HG02884 (cell line): Measurements from ENCODE around the gene GPR55.
"Not testable (repeated sequence)": the region's sequence is repeated elsewhere in the genome, so short reads cannot be mapped to it uniquely, and the experiment has no call there.

ENCODE experiments used
- ATAC-seq: cut with Tn5 transposase; IDR thresholded peaks from one replicate; pipeline ENCODE4 v1.9.1; 2021; ENCODE audit warnings: mild to moderate bottlenecking, moderate library complexity; ENCODE audit not compliant: unreplicated experiment

Gene GPR55, protein sequence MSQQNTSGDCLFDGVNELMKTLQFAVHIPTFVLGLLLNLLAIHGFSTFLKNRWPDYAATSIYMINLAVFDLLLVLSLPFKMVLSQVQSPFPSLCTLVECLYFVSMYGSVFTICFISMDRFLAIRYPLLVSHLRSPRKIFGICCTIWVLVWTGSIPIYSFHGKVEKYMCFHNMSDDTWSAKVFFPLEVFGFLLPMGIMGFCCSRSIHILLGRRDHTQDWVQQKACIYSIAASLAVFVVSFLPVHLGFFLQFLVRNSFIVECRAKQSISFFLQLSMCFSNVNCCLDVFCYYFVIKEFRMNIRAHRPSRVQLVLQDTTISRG

DNA sequence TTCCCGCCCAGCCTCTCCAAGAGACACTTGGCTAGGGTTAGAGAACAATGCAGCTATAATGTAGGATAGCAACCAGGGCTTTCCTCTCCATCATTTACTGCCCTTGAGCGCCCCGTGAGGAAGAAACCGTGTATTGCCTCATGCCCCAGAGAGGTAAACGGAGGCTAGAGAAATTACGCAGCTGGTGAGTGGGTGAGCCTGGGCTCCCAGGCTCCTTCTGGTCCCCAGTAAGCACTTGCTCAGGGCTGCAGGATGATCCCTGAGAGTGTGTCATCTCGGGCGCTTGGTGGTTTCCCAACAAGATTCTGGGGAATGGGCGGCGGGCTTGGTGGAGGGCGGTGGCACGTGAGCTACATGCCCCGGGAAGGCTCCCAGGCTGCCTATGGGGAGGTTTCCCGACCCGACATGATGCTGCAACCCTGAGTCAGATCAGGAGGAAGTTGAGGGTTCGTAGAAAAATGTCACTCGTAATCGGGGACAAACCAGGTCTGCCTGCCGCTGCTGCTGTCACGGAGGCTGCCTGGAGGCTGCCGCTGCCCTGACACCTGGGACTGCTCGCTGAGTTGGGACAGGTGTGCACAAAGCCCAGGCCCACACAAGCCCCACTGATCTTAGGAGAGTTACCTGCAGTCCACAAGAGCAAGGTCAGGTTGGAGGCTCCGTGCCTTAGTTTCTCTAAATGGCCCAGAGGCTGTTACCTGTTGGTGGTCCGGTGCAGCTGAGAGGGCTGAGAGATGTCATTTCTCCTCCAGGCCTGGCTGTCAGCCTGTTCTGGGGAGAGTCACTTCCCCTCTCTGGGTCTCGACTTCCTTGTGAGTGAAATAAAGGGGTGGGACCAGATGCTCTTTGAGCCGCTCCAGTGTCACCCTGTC lies at the start of gene GPR55:
TSS of gene GPR55 (minus strand) at position 773 of the 872 bp plus-strand sequence. CDS start 14,280 bp downstream, outside the sequence.
- peak; percentile 32 for ATAC-seq

DNA sequence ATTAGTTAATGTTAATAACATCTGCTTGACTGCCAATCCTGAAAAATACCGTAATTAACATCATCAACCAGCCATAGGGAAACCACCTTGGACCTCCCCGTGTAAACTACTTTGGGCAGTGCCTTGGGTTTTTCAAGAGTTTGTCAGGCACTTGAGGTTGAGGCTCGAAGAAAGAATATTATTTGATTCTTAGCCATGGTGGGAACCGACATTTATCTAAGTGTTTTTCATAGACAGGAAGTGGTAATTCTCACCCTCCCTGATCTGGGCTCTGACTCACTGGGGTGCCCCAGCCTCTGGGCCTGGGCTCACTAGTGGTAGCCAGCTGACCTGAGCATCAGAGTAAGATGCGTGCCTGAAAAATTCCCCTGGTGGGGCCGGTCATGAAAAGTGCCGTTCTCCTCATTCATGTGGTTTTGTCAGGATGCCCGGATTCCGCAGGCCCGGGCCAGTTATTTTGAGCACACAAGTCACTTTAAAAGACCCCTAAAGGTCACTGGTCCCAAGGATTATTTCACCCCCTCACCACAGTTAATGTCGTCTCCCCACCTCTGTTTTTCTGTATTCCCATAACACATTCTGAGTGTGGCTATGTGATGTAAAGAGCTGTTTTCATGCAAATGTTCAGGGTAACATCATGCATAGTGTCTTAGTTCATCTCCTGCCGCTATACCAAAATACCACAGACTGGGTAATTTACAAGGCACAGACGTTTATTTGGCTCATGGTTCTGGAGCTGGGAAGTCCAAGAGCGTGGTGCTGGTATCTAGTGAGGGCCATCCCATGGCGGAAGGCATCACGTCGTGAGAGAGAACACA lies 49.3 kb upstream of the GPR55 start:
- ATAC-seq = peak; percentile 78

DNA sequence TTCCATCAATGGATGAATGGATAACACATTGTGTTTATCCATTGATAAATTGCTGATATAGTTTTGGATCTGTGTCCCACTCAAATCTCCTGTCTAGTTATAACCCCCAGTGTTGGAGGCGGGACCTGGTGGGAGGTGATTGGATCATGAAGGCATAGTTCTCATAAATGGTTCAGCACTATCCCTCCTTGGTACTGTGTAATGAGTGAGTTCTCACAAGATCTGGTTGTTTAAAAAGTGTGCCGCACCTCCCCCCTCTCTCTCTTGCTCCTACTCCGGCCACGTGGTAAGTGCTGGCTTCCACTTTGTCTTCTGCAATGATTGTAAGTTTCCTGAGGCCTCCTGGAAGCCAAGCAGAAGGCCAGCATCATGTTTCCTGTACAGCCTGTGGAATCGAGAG lies 47.0 kb upstream of the GPR55 start:
- ATAC-seq = no peak

DNA sequence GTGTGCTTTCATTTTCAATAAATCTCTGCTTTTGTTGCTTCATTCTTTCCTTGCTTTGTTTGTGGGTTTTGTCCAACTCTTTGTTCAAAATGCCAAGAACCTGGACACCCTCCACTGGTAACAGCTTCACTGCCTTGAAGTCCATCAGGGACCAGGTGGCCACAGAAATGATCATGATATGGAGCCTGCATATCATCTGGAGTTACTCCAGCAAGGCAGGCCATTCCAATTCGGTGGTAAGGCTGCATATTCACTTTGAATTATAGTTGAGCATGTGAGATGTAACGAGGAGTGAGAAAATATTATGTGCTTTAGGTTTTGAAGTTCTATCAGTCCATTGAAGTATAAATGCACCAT lies 44.6 kb upstream of the GPR55 start:
- ATAC-seq = no peak

DNA sequence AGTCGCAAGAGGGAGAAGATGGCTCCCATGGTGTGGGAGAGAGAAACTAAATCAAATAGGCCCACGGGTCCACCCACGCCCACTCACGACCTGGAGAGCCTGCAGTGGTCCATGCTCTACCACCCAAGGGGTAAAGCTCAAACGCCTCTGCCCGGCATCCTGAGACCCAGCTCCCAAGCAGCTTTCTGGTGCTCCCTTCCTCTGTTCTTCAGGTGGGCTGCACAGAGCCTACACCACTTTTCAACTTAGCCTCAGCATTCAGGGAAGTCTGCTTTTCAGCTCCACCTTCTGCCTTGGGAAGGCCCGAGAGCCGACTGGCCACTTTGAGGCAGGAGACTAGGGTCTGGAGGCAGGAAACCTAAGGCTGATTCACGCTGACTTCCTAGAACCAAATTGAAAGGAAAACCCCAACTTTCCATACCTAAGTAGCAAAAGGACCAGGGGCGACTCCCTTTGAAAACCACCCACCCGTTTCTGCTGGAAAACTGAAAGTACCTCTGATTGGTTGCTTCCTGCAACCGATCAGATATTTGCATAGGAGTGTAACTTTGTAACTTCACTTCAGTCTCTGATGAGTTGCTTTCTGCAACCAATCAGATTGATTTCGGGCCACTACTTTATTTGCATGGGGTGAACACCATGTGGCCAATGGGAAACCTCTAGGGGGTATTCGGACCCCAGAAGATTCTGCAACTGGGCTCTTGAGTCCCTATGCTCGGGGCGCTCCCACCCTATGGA lies 44.0 kb upstream of the GPR55 start:
- no peak for ATAC-seq

DNA sequence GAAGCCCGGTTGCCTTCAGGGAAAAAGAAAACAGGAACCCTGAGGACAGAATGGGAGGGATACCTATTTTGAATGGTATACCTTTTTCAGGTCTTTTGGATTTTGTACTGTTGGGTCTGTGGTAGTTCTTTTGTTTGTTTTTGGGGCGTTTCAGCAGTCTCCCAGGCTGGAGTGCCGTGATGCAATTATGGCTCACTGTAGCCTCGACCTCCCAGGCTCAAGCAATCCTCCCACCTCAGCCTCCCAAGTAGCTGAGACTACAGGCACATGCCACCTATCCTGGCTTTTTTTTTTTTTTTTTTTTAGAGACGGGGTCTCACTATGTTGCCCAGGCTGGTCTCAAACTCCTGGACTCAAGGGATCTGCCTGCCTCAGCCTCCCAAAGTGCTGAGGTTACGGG lies 43.3 kb upstream of the GPR55 start:
- ATAC-seq = not testable (repeated sequence)

DNA sequence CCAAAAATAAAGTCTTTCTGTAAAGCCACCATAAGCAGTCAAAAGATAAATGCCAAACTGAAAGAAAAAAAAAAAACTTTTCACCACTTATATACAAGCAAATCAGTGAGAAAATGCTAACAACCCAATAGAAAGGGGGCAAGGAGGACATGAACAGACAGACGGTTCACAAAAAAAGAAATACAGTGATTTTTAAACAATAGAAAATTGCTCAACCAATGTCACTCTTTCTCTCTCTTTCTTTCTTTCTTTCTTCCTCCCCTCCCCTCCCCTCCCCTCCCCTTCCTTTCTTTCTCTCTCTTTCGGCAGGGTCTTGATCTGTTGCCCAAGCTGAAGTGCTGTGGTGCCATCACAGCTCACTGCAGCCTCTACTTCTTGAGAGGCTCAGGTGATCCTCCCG lies 42.1 kb upstream of the GPR55 start:
- no peak for ATAC-seq

DNA sequence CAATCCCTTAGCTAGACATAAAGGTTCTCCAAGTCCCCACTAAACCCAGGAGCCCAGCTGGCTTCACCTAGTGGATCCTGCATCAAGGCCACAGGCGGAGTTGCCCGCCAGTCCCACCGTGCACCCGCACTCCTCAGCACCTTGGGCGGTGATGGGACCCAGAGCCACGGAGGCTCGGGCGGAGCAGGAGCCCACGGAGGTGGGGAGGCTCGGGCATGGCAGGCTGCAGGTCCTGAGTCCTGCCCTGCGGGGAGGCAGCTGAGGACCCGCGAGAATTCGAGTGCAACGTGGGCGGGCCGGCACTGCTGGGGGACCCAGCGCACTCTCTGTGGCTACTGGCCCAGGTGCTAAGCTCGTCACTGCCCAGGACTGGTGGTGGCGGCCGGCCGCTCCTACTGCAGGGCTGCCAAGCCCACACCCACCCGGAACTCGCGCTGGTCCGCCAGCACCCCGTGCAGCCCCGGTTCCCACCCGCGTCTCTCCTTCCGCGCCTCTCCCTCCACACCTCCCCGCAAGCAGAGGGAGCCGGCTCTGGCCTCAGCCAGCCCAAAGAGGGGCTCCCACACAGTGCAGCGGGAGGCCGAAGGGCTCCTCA lies 39.2 kb upstream of the GPR55 start:
- no peak for ATAC-seq

DNA sequence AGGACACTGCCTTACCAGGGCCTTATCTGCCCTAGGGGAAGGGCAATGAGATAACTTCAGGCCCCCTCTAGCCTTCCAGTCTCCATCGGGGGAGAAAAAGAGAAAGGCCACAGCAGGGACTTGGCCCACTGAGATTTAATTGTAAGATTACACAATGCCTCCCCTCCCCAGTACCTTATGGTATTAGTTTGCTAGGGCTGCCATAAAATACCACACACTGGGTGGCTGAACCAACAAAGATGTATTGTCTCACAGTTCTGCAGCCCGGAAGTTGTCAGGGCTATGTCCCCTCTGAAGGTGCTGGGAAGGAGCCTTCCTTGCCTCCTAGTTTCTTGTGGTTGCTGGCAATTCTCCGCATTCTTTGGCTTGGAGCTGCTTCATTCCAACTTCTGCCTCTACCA lies 36.0 kb upstream of the GPR55 start:
- ATAC-seq = no peak

DNA sequence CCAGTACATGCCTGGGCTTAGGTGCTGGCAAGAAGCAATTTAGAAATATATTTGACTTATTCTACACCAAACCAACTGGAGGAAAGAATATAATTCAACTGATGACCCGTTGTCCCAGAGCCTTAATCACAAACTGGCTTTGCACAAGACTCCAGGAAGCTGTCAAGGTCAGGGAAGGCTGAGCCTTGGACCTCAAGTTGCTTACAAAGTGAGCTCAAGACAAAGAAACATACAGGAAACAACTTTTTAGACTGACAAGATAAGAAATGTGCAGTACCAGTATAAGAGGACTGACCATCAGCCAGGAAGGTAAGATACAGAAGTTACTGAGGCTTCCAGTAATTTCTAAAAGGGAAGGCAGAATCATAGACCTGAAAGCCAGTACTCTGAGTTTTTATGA lies 35.0 kb upstream of the GPR55 start:
- no peak for ATAC-seq

DNA sequence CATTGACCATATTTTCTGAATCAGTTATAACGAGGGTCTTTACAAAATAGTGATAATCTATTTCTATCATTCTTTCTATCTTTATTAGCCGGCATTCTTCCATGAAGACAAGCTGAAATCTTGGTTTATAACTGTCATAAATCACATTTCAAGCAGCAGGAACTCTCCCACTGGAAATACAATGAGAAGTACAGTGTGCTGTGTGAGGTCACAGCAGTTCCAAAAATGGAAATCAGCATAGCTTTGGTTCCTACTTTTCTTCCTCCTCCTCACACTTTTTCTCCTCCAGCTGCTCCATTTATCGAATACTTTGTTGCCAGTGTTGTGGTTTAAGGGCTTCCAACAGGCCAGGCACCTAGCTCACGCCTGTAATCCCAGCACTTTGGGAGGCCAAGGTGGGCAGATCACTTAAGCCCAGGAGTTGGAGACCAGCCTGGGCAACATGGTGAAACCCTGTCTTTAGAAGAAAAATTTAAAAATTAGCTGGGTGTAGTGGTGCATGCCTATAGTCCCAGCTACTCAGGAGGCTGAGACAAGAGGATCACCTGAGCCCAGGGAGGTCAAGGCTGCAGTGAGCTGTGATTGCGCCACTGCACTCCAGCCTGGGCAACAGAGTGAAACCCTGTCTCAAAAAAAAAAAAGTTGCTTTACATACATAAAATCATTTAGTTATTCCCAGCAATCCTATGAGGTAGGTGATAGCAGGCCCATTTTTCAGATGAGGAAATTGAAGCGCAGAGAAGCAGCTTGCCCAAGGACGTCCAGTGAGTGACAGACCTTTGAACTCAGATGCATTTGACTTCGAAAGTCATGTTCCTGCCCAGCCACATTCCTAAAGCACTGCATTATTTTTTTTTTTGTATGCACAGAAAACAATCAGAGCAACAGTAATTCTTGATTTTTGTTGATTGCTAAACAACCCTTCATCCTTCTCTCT lies 34.0 kb upstream of the GPR55 start:
- no peak for ATAC-seq

DNA sequence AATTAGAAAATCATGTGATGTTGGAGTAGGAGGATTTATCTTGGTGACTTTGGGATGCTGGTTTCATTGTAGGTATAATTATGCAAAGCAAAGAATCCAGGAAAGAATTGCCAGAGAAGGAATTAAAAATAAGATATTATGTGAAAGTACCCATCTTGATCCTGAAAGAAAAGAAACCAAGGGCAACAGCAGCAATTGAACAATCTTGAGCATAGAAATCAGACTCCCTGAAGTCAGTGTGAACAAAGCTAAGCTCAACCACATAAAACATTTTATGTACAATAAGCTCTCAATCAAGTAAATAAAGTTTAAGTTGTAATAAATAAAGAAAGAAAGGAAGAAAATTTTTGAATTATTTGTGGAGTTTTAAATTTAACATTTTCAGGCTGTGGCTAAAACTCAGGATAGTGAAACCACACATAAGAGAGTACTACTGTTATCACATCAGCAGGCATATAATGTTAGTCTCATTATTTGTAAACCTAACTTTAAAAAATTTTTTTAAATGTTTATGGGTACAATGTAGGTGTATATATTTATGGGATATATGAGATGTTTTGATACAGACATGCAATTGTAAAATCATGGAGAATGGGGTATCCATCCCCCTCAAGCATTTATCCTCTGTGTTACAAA lies 32.8 kb upstream of the GPR55 start:
- no peak for ATAC-seq

DNA sequence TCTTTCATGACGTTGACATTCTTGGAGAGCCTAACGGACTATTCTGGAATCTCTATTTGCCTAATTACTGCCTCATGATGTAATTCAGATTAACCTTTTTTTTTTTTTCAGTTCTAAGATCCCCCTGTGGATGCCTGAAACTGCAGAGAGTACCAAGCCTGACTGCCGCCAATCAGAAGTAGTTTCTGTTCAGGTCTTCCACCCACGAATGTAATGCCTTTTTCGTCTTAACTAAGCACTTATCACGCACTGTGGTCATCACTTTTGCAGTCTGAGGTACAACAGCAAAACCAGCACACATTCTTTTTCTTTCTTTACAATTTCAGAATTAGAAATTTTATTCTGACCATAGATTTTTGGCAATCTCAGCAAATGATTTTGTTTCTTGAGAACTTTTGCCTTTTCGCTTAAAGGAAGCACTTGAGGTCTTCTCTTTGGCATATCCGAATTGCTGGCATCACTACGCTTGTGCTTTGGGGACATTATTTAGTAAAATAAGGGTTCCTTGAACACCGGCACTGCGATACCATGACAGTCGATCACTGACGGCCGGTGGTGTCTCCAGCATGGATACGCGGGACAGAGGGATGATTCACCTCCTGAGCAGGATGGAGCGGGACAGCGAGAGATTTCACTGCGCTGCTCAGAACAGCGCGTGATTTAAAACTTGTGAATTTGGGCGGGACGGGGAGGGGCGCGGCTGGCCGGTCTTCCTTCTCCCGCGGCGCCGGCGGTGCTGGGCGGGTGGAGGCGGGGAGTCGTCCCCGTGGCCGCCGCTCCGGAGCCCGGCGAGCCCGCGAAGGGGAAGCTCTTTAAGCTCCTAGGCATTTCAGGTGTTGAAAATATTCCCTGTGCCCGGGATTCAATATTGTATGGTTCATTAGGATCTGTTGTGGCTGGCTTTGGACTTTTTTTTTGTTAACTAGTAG lies 32.0 kb upstream of the GPR55 start:
- ATAC-seq = peak; percentile 67

DNA sequence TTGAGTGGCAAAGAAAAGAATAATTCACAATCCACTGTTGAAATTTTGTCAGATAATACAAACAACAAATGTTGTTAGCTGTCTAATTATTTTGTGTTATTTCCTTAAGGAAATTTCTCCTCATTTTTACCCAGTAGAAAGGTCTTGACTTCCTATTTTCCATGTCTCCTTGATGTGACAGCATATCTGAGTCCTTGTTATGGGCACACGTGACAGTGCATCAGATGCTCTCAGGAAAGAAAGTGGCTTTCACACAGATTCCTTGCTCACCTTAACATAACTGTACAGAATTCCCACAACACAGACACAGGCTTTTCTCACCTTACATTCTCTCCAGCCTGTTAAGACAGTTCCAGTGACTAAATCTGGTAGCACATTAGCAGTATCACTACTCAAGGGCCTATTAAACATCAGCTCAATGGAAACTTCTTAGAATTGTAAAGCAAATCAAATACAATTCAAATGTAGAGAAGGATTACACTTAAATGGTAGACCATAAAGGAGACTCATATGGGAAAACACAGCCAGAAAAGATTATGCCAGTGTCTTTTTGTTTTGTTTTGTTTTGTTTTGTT lies 30.2 kb upstream of the GPR55 start:
- ATAC-seq = no peak

DNA sequence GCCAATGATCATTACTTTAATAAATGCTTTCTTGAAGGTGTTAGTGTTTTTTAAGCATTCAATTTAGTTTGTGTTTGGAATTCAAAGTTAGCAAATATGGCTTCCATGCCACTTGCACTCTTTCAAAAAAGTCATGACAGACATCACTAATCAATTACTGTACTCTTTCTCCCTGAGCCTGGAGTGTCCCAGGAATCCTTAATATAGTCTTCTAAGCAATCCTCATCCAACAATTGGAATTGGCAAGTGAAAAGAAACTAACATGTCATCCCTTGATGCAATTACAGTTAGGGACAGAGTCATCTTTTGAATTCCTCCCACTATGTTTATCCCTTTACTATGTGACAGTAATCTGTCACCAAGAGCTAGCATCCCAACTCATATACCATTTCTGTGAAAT lies 29.7 kb upstream of the GPR55 start:
- no peak for ATAC-seq

DNA sequence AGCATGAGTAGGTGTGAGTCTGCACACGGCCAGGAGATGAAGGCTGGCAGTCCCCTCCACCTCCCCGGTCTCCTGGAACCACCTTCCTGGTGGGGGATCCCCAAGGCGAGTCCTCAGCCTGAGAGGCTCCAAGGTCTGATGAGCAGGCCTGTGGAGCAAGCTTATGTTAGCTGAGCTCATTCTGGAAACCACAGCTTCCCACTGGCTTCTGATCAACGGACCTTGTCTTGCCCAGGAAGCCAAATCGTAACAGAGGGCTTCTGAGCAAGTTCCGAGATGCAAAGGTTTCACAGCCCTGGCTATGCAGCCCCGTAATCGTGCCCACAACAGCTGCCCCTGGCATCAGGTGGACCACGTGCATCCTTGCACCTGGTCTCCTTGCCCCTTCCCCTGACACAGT lies 28.8 kb upstream of the GPR55 start:
- peak; percentile 26 for ATAC-seq

DNA sequence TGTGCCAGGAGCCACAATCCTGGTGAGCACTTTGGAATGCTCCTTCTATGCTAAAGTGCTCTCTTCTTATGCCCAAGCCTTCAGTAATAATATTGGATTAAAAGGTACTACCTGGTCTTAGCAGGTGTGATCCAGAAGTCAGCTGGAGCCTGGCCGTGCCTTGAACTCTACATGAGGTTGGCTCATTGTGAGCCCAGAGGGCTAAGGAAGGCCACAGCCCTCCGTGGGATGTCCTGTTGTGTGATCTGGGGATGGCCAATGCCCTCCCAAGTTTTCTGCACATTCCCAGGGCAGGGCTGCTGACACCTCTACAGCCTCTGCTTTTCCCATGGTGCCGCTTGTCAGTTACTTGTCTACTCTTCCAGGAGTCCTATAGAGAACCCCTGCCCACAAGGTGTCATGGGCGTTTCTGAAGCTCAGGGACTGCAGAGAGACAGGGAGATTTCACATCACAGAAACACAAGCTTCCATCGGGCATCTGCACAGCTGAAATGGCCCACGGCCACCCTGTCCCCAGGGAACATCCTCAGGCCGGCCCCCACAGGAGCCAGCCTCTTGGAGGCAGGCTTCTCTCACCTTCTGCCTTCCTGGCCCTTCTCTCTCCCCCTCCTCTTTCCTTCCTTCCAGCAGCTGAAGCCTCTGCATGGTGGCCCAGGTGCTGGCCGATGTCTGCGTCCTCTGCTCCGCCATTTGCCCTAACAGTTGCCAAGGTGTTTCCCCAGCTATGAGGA lies 27.3 kb upstream of the GPR55 start:
- no peak for ATAC-seq
